ENCODE data around the gene MYO7B. TPM values are rescaled to one million over a fixed set of nuclear protein-coding genes. Genes with fewer than 3 reads are reported as not detected.

Gene MYO7B
- total and polyA plus RNA-seq, 9 of the 15 experiments (the other 6 are each of a cell fraction or from before 2014, with no cell fraction given), result 0.08 TPM; not detected in 8

DNA sequence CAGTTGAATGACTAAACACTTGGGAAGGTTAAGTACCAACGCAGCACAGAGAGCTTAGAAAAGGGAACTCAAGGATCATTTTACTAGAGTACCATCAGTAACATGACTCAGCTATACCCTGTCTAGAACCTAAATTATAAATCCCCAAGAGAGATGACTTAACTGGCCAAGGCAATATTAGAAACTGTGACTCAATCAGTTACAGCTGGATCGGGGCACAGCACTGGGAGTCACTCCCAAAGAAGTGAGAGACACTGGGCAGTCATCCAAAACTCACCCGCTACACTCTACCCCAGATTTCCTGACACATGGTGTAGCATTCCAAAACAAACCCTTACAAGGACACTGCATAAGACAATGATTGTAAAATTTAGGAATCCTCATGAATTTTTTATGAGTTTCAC, 26.9 kb upstream of the MYO7B start (continued):
- TF ChIP-seq, protein P1, sequence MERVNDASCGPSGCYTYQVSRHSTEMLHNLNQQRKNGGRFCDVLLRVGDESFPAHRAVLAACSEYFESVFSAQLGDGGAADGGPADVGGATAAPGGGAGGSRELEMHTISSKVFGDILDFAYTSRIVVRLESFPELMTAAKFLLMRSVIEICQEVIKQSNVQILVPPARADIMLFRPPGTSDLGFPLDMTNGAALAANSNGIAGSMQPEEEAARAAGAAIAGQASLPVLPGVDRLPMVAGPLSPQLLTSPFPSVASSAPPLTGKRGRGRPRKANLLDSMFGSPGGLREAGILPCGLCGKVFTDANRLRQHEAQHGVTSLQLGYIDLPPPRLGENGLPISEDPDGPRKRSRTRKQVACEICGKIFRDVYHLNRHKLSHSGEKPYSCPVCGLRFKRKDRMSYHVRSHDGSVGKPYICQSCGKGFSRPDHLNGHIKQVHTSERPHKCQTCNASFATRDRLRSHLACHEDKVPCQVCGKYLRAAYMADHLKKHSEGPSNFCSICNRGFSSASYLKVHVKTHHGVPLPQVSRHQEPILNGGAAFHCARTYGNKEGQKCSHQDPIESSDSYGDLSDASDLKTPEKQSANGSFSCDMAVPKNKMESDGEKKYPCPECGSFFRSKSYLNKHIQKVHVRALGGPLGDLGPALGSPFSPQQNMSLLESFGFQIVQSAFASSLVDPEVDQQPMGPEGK (CRISPR knock-in tag; IDR thresholded peaks at IDR 0.05; ENCODE audit: borderline replicate concordance), result no peak
- TF ChIP-seq NONO (IDR thresholded peaks at IDR 0.05; ENCODE audit: low read depth in 2 of 2, low read length in 1 of 2) (no peak), ZKSCAN3 (CRISPR knock-in tag; IDR thresholded peaks at IDR 0.05) (no peak), RNF2 (IDR thresholded peaks at IDR 0.05) (no peak), TCF7 (IDR thresholded peaks at IDR 0.05; ENCODE audit: borderline replicate concordance) (no peak), RBM39 (optimal IDR thresholded peaks at IDR 0.05; ENCODE audit: low read depth, low read length) (no peak), SAP30 (IDR thresholded peaks at IDR 0.05; ENCODE audit: borderline replicate concordance, insufficient read depth, low read depth, low read length, poor library complexity, severe bottlenecking) (no peak), NR3C1 (CRISPR knock-in tag; IDR thresholded peaks at IDR 0.05) (no peak), ZNF316 (IDR thresholded peaks at IDR 0.05) (peak; percentile 82), PURB (CRISPR knock-in tag; IDR thresholded peaks at IDR 0.05; ENCODE audit: low read depth) (no peak), MAFK (IDR thresholded peaks at IDR 0.05; ENCODE audit: low read length) (peak; percentile 76), TEAD4 (IDR thresholded peaks at IDR 0.05; ENCODE audit: low read length) (no peak), TEAD4 (CRISPR knock-in tag; IDR thresholded peaks at IDR 0.05; ENCODE audit: borderline replicate concordance) (no peak), ZNF3 (CRISPR knock-in tag; IDR thresholded peaks at IDR 0.05) (no peak), KLF16 (IDR thresholded peaks at IDR 0.05) (no peak), NELFE (IDR thresholded peaks at IDR 0.05; ENCODE audit: insufficient read depth, insufficient read length) (no peak), SMARCC2 (IDR thresholded peaks at IDR 0.05; ENCODE audit: low read depth) (no peak), ILF3 (IDR thresholded peaks at IDR 0.05; ENCODE audit: borderline replicate concordance) (no peak), ZNF384 (IDR thresholded peaks at IDR 0.05; ENCODE audit: low read depth, low read length) (no peak), PML (IDR thresholded peaks at IDR 0.05; ENCODE audit: low read length) (no peak), FOXJ2 (tag; IDR thresholded peaks at IDR 0.05) (no peak), NCOA4 (IDR thresholded peaks at IDR 0.05; ENCODE audit: partially characterized antibody) (no peak), FOXM1 (IDR thresholded peaks at IDR 0.05; ENCODE audit: low read depth) (no peak), FOXM1 (CRISPR knock-in tag; IDR thresholded peaks at IDR 0.05; ENCODE audit: low read depth) (no peak), GATAD2B (IDR thresholded peaks at IDR 0.05; ENCODE audit: borderline replicate concordance) (no peak), ZNF584 (CRISPR knock-in tag; IDR thresholded peaks at IDR 0.05; ENCODE audit: low read depth) (no peak)
- TF ChIP-seq, protein P2, sequence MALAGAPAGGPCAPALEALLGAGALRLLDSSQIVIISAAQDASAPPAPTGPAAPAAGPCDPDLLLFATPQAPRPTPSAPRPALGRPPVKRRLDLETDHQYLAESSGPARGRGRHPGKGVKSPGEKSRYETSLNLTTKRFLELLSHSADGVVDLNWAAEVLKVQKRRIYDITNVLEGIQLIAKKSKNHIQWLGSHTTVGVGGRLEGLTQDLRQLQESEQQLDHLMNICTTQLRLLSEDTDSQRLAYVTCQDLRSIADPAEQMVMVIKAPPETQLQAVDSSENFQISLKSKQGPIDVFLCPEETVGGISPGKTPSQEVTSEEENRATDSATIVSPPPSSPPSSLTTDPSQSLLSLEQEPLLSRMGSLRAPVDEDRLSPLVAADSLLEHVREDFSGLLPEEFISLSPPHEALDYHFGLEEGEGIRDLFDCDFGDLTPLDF (CRISPR knock-in tag; IDR thresholded peaks at IDR 0.05), result no peak
- TF ChIP-seq, protein P3, sequence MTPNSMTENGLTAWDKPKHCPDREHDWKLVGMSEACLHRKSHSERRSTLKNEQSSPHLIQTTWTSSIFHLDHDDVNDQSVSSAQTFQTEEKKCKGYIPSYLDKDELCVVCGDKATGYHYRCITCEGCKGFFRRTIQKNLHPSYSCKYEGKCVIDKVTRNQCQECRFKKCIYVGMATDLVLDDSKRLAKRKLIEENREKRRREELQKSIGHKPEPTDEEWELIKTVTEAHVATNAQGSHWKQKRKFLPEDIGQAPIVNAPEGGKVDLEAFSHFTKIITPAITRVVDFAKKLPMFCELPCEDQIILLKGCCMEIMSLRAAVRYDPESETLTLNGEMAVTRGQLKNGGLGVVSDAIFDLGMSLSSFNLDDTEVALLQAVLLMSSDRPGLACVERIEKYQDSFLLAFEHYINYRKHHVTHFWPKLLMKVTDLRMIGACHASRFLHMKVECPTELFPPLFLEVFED (CRISPR knock-in tag; conservative IDR thresholded peaks at IDR 0.05), result no peak
- TF ChIP-seq, protein P4, sequence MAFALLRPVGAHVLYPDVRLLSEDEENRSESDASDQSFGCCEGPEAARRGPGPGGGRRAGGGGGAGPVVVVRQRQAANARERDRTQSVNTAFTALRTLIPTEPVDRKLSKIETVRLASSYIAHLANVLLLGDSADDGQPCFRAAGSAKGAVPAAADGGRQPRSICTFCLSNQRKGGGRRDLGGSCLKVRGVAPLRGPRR (CRISPR knock-in tag; IDR thresholded peaks at IDR 0.05), result no peak

Data from K562 (cell line).